Tibial artery (tissue), 4 donors: ENCODE results near the gene ABCF3.

ENCODE experiments used
- DNase-seq, 2 donors: peaks; one replicate each; pipeline ENCODE4 v3.0.0-alpha.2; 2019
- H3K27ac ChIP-seq, 2 donors: fragments of 200-600 bp; sonication (generic) in 1 of 2; 1 replicate in 1 of 2; 2 replicates in 1 of 2; pipeline ENCODE4 v1.5.1; 2018 to 2019; ENCODE audit warnings: mild to moderate bottlenecking in 1 of 2
- H3K27me3 ChIP-seq, 2 donors: fragments of 200-600 bp; sonication (generic) in 1 of 2; one replicate each; pipeline versions ENCODE4 v1.5.1 to v1.6.0; 2016 to 2019
- H3K36me3 ChIP-seq, 3 donors: fragments of 200-600 bp; sonication (generic) in 2 of 3; one replicate each; pipeline ENCODE4 v1.5.1; 2016 to 2019; ENCODE audit warnings: mild to moderate bottlenecking in 2 of 3
- H3K4me1 ChIP-seq, 4 donors: fragments of 200-600 bp; sonication (generic) in 2 of 4; 1 replicate in 3 of 4; 2 replicates in 1 of 4; pipeline ENCODE4 v1.5.1; 2016 to 2019
- H3K4me3 ChIP-seq, 2 donors: fragments of 200-600 bp; sonication (generic) in 1 of 2; 1 replicate in 1 of 2; 2 replicates in 1 of 2; pipeline ENCODE4 v1.5.1; 2018 to 2019; ENCODE audit warnings: mild to moderate bottlenecking in 2 of 2
- H3K9me3 ChIP-seq, 3 donors: fragments of 200-600 bp; sonication (generic) in 1 of 3; one replicate each; pipeline ENCODE4 v1.5.1; 2016 to 2019
- intact Hi-C: fragments of 100-400 bp; cut with DNase I; formaldehyde crosslinking; loops from one replicate; pipeline ENCODE4 v1.15.0; 2023; ENCODE audit warnings: low total_unique reads
- TF ChIP-seq, protein P1 (sequence below), 2 experiments: fragments of 200-600 bp in 1 of 2; fragments of 450-650 bp in 1 of 2; IDR thresholded peaks; one replicate each; pipeline ENCODE4 v1.5.1; 2017 to 2019; ENCODE audit warnings: antibody characterized with exemption in 2 of 2, mild to moderate bottlenecking in 1 of 2, moderate library complexity in 1 of 2

Gene ABCF3

DNA sequence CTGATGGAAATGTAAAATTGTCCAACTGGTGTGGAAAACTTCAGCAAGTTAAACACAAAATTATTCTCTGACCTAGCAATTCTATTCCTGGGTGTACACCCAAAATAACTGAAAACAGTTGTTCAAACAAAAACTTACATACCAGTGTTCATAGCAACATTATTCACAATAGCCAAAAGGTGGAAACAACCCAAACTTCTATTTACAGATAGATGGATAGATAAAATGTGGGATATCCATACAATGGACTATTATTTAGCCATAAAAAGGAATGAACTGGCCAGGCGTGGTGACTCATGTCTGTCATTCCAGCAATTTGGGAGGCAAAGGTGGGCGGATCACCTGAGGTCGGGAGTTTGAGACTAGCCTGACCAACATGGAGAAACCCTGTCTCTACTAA is 36.5 kb downstream of the ABCF3 start:
- Histone ChIP-seq H3K4me3 (no peak overlapping the region), H3K4me1 (no peaks in the 10 kb centered on the region), H3K27ac (no peak overlapping the region), H3K9me3 (no peaks in the 10 kb centered on the region), H3K36me3 (no peaks in the 10 kb centered on the region), H3K27me3 (peaks cover 0 to 30% of the 10 kb centered on the region in 2 donors)
- intact Hi-C loops: no loop called here
- no peak for DNase-seq
- TF ChIP-seq, protein P1, sequence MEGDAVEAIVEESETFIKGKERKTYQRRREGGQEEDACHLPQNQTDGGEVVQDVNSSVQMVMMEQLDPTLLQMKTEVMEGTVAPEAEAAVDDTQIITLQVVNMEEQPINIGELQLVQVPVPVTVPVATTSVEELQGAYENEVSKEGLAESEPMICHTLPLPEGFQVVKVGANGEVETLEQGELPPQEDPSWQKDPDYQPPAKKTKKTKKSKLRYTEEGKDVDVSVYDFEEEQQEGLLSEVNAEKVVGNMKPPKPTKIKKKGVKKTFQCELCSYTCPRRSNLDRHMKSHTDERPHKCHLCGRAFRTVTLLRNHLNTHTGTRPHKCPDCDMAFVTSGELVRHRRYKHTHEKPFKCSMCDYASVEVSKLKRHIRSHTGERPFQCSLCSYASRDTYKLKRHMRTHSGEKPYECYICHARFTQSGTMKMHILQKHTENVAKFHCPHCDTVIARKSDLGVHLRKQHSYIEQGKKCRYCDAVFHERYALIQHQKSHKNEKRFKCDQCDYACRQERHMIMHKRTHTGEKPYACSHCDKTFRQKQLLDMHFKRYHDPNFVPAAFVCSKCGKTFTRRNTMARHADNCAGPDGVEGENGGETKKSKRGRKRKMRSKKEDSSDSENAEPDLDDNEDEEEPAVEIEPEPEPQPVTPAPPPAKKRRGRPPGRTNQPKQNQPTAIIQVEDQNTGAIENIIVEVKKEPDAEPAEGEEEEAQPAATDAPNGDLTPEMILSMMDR (IDR thresholded peaks at IDR 0.05): no peak

DNA sequence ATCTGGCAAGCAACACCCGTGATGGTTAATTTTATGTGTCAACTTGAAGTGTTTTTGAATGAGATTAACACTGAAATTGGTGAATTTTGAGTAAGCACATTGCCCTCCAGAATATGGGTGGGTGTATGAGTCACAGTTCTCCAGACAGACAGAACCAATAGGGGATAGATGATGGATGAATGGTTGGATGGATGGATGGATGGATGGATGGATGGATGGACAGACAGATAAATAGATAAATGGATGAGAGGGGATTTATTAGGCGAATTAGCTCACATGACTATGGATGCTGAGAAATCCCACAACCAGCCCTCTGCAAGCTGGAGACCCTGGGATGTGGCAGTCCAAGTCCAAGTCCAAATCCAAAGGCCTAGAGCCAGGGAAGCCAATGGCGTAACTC is 37.9 kb downstream of the ABCF3 start:
- H3K4me1 ChIP-seq: peaks cover 0 to 4% (median 3%) of the 10 kb centered on the region in 4 donors
- H3K9me3 ChIP-seq: no peaks in the 10 kb centered on the region
- no peak overlapping the region for H3K27ac ChIP-seq
- intact Hi-C loops: no loop called here
- H3K27me3 ChIP-seq: peaks cover 0 to 41% of the 10 kb centered on the region in 2 donors
- TF ChIP-seq, protein P1 (IDR thresholded peaks at IDR 0.05): no peak
- no peaks in the 10 kb centered on the region for H3K36me3 ChIP-seq
- DNase-seq: no peak
- no peak overlapping the region for H3K4me3 ChIP-seq

DNA sequence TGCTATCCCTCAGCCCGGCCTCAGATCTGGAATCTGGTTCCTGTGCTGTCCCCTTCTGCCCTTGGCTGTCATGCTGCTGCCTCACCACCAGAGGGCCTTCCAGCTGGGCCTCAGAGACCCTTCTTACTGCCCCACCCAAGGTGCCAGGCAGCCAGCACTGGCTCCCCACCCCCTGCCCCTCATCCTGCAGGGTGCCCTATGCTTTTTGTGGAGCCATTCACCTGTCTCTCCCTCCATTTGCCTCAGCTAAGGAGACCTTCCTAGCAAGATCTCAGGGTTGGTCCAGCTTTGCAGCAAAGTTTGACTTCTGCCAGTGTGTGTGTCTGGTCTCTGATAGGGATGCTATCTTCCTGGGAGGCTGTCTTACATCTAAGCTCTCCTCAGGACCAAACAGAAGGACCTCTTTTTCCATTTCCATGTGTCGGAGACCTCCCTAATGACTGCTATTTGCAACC is 41.5 kb downstream of the ABCF3 start:
- no peak for DNase-seq
- H3K27ac ChIP-seq: no peak overlapping the region
- intact Hi-C loops: no loop called here

DNA sequence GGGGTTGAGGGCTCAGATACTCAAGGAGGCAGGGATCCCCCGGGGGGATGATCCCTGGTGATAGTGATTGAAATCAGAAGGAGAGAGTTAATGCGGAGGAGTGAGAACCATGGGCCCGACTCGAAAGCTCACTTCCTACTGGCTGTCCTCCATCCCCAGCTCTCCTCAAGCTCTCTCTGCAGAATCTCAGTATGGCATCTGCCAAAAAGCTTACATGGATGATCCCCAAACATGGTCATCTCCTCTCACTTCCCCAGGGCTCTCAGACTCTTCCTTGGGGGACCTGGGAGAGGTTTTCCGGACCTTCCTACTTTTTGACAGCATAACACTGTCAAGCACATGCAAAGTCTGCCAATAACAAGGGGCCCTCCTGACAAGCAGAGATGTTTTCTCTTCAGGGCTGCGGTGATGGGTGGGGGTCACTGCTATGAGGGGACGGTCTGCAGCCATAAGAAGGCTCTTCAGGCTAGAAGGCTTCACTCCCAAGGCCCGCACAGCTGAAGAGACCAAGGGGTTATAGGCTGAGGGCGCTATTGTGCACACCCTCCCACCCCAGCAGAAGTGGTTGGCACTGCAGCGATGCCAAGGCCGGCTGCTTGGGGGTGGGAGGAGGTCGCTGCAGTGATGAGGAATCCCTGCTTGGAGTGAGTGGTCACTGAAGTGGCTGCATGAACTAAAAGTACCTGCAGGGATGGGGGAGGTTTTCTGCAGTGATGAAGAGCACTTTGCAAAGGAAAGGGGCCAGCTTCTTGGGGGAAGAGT is 42.6 kb downstream of the ABCF3 start:
- no peak for DNase-seq
- peaks cover 8 to 67% of the 10 kb centered on the region in 2 donors for H3K27me3 ChIP-seq
- H3K27ac ChIP-seq: no peak overlapping the region
- H3K9me3 ChIP-seq: no peaks in the 10 kb centered on the region
- intact Hi-C loops: no loop called here
- H3K4me1 ChIP-seq: peaks cover 0 to 26% (median 23%) of the 10 kb centered on the region in 4 donors
- H3K36me3 ChIP-seq: no peaks in the 10 kb centered on the region
- TF ChIP-seq, protein P1 (IDR thresholded peaks at IDR 0.05): no peak
- H3K4me3 ChIP-seq: peak overlapping the region in 1 of 2 donors; percentile 63

More for the DNA sequence above, 41.5 kb downstream of the ABCF3 start:
- H3K27me3 ChIP-seq: peaks cover 8 to 57% of the 10 kb centered on the region in 2 donors
- no peak overlapping the region for H3K4me3 ChIP-seq
- no peaks in the 10 kb centered on the region for H3K36me3 ChIP-seq
- TF ChIP-seq, protein P1 (IDR thresholded peaks at IDR 0.05): peak; percentile 30 to 53
- peaks cover 0 to 26% (median 23%) of the 10 kb centered on the region in 4 donors for H3K4me1 ChIP-seq
- no peaks in the 10 kb centered on the region for H3K9me3 ChIP-seq

DNA sequence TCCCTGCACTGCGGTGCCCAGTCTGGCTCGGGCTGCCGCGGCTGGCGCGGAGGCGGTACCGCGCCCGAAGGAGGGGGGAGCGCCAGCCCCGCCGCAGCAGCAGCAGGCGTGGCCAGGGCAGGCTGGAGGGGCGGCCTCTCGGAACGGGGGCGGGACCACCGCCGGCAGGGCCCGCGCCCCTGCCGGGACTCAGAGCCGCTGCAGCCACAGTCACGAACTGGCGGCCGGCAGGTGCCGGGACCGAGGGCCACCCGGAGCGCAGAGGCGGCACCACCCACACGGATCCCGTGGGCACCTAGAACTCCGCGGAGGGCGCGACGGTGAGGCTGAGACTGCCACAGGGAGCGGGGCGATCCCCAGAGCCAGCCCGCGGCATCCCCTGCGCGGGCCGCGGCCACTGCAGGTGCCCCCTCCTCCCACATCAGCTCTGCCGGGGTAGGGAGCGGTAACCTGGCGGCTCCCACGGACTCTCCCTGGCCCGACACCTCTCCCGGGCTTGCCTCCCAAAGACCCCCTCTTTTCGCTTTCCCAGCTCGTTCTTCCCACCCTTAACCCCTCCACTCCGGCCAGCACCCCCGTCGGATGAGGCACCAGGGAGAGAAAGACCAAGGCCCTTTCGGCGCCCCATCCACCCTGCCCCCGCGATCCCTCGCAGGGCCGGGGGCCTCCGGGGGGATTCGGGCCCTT is 43.5 kb downstream of the ABCF3 start, which contains the start of gene VWA5B2:
TSS of gene VWA5B2 (plus strand) at position 192 of the 687 bp plus-strand sequence. CDS start 944 bp downstream, outside the sequence.
- Histone ChIP-seq H3K4me1 (peaks cover 0 to 26% (median 23%) of the 10 kb centered on the region in 4 donors), H3K4me3 (peak within 1 kb of the TSS; percentile 34 to 63), H3K27ac (no peak within 1 kb of the TSS), H3K36me3 (no peaks in the 10 kb centered on the region), H3K9me3 (no peaks in the 10 kb centered on the region), H3K27me3 (peaks cover 8 to 76% of the 10 kb centered on the region in 2 donors)
- intact Hi-C loops: no loop called here
- DNase-seq: no peak
- TF ChIP-seq, protein P1 (IDR thresholded peaks at IDR 0.05): no peak
